Subcutaneous abdominal adipose tissue (tissue), 5 donors: ENCODE data around the gene GJB3.
A peak's percentile ranks its signal among the peaks of the same experiment; 100 is the strongest.

Experiments
- H3K27ac ChIP-seq: one replicate; pipeline ENCODE4 v1.7.0; 2013; ENCODE audit warnings: low read depth, mild to moderate bottlenecking, inconsistent platforms, low read length, moderate library complexity
- H3K27me3 ChIP-seq, 5 donors: one replicate each; pipeline ENCODE4 v1.7.0; 2013; ENCODE audit warnings: low read length in 5 of 5, inconsistent platforms in 1 of 5; ENCODE audit not compliant: control insufficient read depth in 5 of 5, insufficient read depth in 4 of 5
- H3K36me3 ChIP-seq, 5 donors: one replicate each; pipeline ENCODE4 v1.7.0; 2013; ENCODE audit warnings: low read length in 5 of 5; ENCODE audit not compliant: control insufficient read depth in 5 of 5, insufficient read depth in 5 of 5
- H3K4me1 ChIP-seq, 5 donors: one replicate each; pipeline ENCODE4 v1.7.0; 2013; ENCODE audit warnings: low read length in 5 of 5, mild to moderate bottlenecking in 3 of 5, moderate library complexity in 1 of 5; ENCODE audit not compliant: control insufficient read depth in 5 of 5, insufficient read depth in 5 of 5
- H3K4me3 ChIP-seq, 5 donors: one replicate each; pipeline ENCODE4 v1.7.0; 2013; ENCODE audit warnings: low read length in 5 of 5, low read depth in 1 of 5
- H3K9ac ChIP-seq, 5 donors: one replicate each; pipeline ENCODE4 v1.7.0; 2013; ENCODE audit warnings: low read length in 5 of 5, mild to moderate bottlenecking in 4 of 5, moderate library complexity in 3 of 5
- H3K9me3 ChIP-seq, 5 donors: one replicate each; pipeline ENCODE4 v1.7.0; 2013; ENCODE audit warnings: low read length in 5 of 5; ENCODE audit not compliant: control insufficient read depth in 5 of 5
- donor health status: healthy.
- donor health status: healthy.
- donor health status: healthy.
- donor health status: healthy.
- donor health status: healthy.

GJB3 gene

GRCh38 chr1:34785231-34785874 is 4.3 kb downstream of the GJB3 start:
- Histone ChIP-seq H3K27me3 (peaks cover 19 to 36% (median 29%) of the 10 kb centered on the region in 5 donors), H3K4me3 (no peak overlapping the region), H3K9ac (no peak overlapping the region), H3K4me1 (peaks cover 0 to 31% (median 10%) of the 10 kb centered on the region in 5 donors), H3K36me3 (no peaks in the 10 kb centered on the region), H3K9me3 (no peaks in the 10 kb centered on the region), H3K27ac (no peak overlapping the region)

DNA sequence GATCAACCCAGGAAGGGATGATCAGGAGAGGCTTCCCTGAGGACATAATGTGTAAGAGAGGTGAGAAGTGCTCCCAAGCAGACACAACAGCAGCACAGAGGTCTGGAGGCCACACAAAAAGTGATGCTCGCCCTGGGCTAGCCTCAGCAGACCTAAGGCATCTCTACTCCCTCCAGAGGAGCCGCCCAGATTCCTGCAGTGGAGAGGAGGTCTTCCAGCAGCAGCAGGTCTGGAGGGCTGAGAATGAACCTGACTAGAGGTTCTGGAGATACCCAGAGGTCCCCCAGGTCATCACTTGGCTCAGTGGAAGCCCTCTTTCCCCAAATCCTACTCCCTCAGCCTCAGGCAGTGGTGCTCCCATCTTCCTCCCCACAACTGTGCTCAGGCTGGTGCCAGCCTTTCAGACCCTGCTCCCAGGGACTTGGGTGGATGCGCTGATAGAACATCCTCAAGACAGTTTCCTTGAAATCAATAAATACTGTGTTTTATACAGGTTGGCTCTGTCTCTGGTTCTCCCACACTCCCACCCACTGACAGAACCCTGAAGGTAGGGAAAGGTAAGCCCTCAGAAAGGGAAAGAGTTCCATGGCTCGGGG is 5.0 kb downstream of the GJB3 start:
- Histone ChIP-seq H3K4me3 (no peak overlapping the region), H3K9ac (no peak overlapping the region), H3K27me3 (peaks cover 14 to 36% (median 24%) of the 10 kb centered on the region in 5 donors), H3K4me1 (peaks cover 1 to 29% (median 9%) of the 10 kb centered on the region in 5 donors), H3K9me3 (no peaks in the 10 kb centered on the region), H3K27ac (no peak overlapping the region), H3K36me3 (no peaks in the 10 kb centered on the region)

DNA sequence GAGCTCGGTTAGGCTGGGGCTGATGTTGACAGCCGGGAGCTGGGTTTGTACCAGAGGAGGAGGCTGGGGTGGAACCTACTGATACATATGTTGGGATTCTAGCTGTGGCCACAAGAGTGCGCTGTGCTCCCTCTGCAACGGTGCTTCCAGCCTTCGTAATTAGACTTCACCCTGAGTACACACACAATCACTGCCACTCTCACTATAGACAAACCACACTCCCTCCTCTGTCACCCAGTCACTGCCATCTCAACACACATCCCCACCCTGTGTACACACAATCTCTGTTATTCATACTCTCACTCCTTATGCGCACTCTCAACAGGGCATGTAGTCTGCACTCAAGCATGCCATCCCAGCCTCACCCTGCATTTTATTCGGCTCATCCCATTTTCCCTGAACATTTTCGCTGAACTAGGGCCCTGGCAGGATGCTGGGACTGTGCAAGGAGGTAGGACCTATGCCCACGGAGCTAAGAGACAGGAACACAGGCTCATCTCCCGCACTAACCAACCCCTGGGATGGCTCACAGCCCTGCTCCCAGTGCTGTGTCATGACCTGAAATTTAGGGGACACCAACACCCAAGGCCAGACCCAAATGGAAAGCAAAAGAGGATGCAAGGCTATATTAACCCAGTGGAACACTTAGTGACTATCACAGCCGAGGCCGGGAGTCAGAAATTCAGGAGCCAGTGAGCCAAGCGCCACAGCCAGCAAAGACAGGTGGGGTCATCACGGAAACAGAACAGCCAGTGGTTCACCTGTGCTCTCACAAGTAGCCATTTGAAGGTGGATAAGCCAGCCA is 5.7 kb downstream of the GJB3 start:
- Histone ChIP-seq H3K9ac (no peak overlapping the region), H3K4me1 (peaks cover under 1 to 23% (median 4%) of the 10 kb centered on the region in 5 donors), H3K27me3 (peaks cover 8 to 33% (median 20%) of the 10 kb centered on the region in 5 donors), H3K27ac (no peak overlapping the region), H3K9me3 (no peaks in the 10 kb centered on the region), H3K36me3 (no peaks in the 10 kb centered on the region), H3K4me3 (no peak overlapping the region)

DNA sequence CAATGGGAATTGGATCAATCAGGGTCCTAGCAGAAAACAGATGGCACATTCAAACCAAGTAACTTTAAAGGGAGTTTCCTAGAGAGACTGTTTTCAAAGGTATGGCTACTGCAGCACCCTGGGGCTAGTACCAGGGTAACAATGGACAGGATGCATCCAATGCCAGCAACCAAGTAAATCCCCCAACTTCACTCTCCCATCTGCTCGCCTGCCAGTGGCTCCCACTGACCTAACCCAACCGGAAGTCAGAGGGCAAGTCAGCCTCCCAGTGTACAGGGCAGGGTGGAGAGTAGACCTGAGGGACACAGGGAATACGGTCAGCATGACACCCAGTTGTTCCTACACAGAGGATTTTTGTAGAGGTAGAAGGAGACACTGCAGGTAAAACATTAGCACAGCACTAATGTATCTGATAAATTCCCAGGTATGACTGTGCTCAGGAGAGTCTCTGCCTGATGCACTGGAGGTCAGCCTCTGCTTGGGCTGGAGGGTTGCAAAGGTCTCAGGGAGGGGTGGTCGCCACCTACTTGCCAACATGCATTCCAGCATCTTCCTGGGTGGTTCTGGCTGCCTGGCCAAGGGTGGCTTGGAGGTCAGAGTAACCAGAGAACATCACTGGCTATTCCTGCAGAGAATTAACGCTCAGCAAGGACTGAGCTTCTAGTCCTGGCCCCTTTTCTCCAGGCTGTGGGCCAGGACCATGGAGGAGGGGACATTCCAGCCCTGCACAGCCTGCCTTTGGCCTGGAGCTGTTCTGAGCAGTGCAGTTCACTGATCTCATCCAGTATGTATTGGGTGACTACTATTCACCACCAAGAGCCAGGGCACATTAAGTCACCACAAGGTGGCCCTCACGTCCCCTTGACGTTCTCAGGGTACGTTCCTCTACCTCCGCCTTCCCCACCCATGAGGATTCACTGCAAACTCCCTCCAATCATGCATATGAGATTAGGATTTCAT is 6.7 kb downstream of the GJB3 start:
- Histone ChIP-seq H3K4me3 (no peak overlapping the region), H3K27ac (no peak overlapping the region), H3K4me1 (peaks cover 3 to 30% (median 9%) of the 10 kb centered on the region in 5 donors), H3K9ac (peak overlapping the region in 1 of 5 donors; percentile 14), H3K36me3 (no peaks in the 10 kb centered on the region), H3K27me3 (peaks cover 10 to 31% (median 22%) of the 10 kb centered on the region in 5 donors), H3K9me3 (no peaks in the 10 kb centered on the region)

DNA sequence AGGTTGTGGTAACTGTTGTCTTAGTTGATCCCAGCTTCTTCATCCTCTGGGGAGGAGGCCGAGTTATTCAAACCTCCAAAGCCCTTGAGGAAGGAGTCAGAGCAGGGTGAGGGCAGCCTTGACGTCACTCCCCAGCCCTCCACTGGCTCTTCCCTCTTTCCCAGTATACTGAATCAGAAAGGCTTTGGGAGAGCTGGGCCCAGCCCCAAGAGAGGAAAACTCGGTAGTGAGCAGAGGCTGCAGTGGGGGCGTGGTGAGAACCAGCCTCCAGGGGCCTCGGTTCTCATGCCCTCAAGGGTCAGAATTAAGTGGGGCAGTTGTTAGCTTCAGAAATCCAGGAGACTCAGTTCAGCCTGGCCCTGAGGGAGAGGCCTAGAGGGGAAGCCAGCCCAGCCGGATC is 10.0 kb downstream of the GJB3 start:
- no peaks in the 10 kb centered on the region for H3K9me3 ChIP-seq
- no peak overlapping the region for H3K4me3 ChIP-seq
- peaks cover 3 to 49% (median 19%) of the 10 kb centered on the region in 5 donors for H3K4me1 ChIP-seq
- peaks cover 12 to 27% (median 14%) of the 10 kb centered on the region in 5 donors for H3K27me3 ChIP-seq
- H3K36me3 ChIP-seq = peaks cover 0 to 21% (median 14%) of the 10 kb centered on the region in 5 donors
- H3K9ac ChIP-seq = peak overlapping the region in 1 of 5 donors; percentile 50
- H3K27ac ChIP-seq = peak overlapping the region; percentile 41

- H3K4me1 ChIP-seq = peaks cover 3 to 45% (median 19%) of the 10 kb centered on the region in 5 donors
- peaks cover 0 to 34% (median 19%) of the 10 kb centered on the region in 5 donors for H3K36me3 ChIP-seq
- peaks cover 12 to 27% (median 14%) of the 10 kb centered on the region in 5 donors for H3K27me3 ChIP-seq
- H3K9ac ChIP-seq = peak overlapping the region in 1 of 5 donors; percentile 35
- H3K4me3 ChIP-seq = peak overlapping the region in 3 of 5 donors; percentile 52 to 62 (median 55)
- H3K9me3 ChIP-seq = no peaks in the 10 kb centered on the region
- no peak overlapping the region for H3K27ac ChIP-seq
Measured at GRCh38 chr1:34792424-34792823, 11.4 kb downstream of the GJB3 start.

DNA sequence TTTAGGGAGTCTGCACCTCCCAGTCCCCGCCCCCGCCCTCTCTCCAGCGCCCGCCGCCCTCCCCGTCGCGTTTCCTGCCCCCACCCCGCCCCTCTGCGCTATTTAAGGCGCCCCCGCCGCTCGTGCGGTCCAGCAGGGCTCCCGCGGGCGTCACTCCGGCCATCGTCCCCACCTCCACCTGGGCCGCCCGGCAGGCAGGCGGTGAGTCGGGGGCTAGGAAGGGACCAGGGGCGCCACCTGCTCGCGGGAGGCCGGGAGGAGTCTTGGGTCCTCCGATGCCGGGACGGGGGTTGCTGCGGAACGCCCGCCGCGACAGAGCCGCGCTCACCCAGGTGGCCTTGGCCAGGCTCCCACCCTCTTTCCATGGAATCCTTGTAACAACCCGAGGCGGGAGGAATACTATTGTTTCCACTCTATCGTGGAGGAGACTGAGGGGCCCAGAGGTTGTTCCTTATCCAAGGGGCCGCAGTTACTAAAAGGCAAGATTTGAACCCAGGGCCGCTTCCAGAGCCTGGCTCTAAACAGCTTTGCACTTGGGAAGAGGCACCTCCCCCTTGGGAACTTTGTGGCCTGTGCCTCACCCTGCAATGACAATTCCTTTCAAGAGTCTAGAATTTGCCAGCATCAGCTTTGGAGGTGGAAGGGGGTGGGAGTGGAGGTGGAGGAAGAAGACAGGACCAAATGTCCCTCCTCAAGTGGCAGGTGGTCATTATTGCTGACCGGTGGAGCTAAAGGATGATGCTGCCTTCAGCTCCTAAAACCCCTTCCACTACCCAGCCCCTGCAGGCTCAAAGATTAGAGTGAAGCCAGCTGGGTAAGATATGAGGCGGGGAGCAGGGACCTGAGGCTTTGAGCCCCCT is 12.1 kb downstream of the GJB3 start, which contains the start of gene GJA4:
Gene GJA4, plus strand, starts transcription at position 132 of the 860 bp plus-strand sequence. CDS start 1,215 bp downstream, outside the sequence.
- Histone ChIP-seq H3K36me3 (peaks cover 0 to 37% (median 21%) of the 10 kb centered on the region in 5 donors), H3K27me3 (peaks cover 11 to 24% (median 14%) of the 10 kb centered on the region in 5 donors), H3K9me3 (no peaks in the 10 kb centered on the region), H3K4me1 (peaks cover 3 to 39% (median 19%) of the 10 kb centered on the region in 5 donors), H3K9ac (peak within 1 kb of the TSS in 2 of 5 donors; percentile 50 to 68), H3K27ac (peak within 1 kb of the TSS; percentile 41), H3K4me3 (peak within 1 kb of the TSS in 4 of 5 donors; percentile 58 to 68 (median 62))

GRCh38 chr1:34794001-34794789 is 13.2 kb downstream of the GJB3 start:
- no peaks in the 10 kb centered on the region for H3K9me3 ChIP-seq
- H3K27ac ChIP-seq = no peak overlapping the region
- H3K9ac ChIP-seq = peak overlapping the region in 2 of 5 donors; percentile 50 to 68
- peaks cover 0 to 37% (median 21%) of the 10 kb centered on the region in 5 donors for H3K36me3 ChIP-seq
- H3K27me3 ChIP-seq = peaks cover 10 to 24% (median 14%) of the 10 kb centered on the region in 5 donors
- H3K4me1 ChIP-seq = peaks cover 3 to 36% (median 19%) of the 10 kb centered on the region in 5 donors
- peak overlapping the region in 4 of 5 donors; percentile 58 to 68 (median 62) for H3K4me3 ChIP-seq
